Activated CD4-positive, alpha-beta T cell treated with anti-CD3 and anti-CD28 coated beads, Interleukin-2, amount 50 U/mL, for 16 hours (primary cell): Measurements from ENCODE around the gene PRMT7.

Experiments used
- DNase-seq: peaks from one replicate; pipeline ENCODE4 v3.0.0-alpha.2; 2020

The PRMT7 gene

GRCh38 chr16:68399456-68399855 is 88.6 kb downstream of the PRMT7 start:
- no peak for DNase-seq

- peak; percentile 21 for DNase-seq
These were observed 89.5 kb downstream of the PRMT7 start for GRCh38 chr16:68400083-68400923.

GRCh38 chr16:68400924-68401460 is 90.2 kb downstream of the PRMT7 start:
- no peak for DNase-seq

- DNase-seq = no peak
These were observed 91.3 kb downstream of the PRMT7 start for GRCh38 chr16:68401871-68402747.

- DNase-seq = no peak
These were observed 91.9 kb downstream of the PRMT7 start for GRCh38 chr16:68402748-68403040.

- no peak for DNase-seq
These were observed 92.4 kb downstream of the PRMT7 start for GRCh38 chr16:68403177-68403576.

- DNase-seq = no peak
These were observed 92.9 kb downstream of the PRMT7 start for GRCh38 chr16:68403704-68404103.

- no peak for DNase-seq
These were observed 94.0 kb downstream of the PRMT7 start for GRCh38 chr16:68404736-68405345.

- DNase-seq = no peak
These were observed 95.8 kb downstream of the PRMT7 start for GRCh38 chr16:68406458-68407152.
